Measurements from ENCODE around the gene RIT2. TPM values are rescaled to one million over a fixed set of nuclear protein-coding genes. Genes with fewer than 3 reads are reported as not detected.

The RIT2 gene
- total RNA-seq = not detected

DNA sequence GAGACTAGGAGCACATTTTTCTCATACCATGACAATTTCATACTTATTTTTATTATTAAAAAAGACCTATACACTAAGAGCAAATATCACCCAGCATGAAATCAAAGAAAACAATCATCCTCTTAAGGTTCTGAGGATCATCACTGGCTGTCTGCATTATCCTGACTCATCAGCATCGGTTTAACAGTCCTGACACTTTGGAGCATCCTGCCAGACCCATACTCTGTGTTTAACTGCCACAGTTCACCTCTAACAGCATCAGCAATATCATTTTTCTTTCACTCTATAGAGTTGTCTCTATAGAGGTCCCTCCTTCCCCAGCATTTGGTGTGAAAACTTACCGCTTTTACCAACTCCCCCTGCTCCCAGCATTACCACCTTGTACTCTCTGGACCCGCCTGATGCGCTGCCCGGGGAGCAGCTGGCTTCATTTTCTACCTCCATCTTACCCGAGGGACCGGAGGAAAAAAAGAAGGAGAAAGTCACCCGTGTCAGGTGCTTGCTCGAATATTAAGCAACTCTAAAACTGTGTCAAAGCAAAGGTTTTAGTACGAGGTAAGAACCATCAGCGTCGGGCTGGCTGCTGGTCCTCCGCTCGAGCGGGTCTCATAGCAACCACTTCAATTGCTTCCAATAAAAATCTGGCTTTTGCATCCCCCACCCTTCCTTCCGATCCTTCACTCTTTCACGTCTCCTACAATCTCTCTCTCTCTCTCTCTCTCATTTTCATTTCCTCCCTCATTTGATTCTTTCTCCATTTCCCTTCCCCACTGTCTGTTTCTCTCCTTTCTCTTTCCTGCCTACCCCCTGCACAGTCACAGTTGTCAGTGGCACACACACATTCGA, at the start of gene RIT2:
TSS of gene RIT2 (minus strand) at position 610 of the 846 bp plus-strand sequence.
- DNase-seq = no peak

DNA sequence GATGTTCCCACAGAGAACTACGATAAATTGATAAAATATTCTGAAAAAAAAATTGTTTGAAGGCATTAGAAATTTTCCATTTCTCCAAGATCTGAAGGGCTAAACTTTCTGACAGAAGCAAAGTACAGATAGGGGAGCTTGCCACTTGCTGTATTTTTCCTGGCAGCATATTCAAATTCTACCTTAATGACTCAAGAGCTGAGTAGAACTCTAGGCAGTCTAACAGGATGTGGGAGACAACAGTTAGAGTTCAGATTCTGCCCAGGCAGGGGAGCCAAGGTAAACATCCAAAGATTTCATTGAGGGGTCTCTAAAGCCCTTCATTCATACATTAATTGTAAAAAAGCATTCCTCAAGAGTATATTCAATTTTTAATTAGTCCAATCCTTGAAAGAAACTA, 46.0 kb upstream of the RIT2 start:
- DNase-seq = no peak

DNA sequence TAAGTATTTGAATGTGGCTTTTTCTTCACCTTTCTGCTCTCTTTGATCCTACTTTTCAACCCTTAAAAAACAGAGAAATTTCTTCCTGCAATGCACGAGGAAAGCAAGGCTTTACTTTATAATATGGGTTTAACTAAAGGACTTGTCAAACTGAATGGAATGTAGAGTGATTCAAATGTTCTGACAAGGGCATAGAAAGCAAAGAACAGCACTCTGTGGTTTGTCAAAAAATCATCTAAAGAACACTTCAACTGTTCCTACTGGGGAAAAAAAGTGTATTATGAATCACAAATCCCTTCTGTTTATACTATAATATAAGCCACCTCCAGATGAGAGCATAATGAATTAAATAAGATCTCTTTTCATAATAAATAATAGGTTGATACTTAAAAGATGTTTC, 45.0 kb upstream of the RIT2 start:
- no peak for DNase-seq

DNA sequence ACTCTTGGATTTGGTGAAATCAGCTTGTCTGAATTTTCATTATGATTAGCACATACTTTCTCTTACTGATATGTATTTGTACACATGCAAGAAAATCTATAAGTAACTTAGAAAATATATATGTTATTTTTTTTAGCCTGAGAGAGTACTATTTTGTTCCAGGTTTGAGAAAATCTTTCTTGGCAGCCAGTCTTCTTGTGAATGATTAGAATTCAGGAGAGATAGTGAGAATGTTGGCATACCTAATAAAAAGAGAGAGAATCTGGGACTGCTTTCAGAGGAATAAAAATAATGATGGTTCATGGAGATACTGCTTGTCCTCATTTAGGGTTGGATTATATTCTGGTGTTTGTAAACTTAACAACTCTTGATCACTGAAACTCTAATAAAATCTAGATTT, 44.4 kb upstream of the RIT2 start:
- no peak for DNase-seq

DNA sequence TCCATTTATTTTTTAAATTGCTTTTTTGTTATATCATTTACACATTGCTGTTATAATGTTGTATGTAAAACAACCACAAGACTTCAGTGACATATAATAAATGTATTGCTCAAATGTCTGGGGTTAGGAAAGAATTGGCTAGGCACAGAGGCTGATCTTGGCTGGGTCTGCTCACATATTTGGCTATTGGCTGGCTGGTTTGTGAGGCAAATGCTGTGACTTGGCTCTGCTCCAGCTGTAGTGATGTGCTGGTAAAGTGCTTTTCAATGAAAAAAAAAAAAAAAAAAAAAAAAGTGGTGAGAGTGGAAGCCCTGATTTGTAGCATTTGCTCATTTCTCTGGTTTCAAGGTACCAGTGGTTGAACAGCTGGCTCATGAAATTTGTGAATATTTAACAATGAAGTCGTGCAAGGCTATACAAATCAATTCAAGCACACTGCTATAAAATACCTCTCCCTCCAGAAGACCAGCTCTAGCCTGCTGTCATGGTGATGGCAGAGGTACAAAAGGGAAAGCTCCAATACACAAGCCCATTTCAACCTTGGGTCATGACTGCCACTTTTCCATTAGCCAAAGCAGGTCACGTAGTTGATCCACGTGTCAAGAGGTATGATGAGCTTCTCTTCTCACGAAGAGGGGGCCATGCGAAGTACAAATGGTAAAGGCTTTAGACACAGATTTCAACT, 43.7 kb upstream of the RIT2 start:
- no peak for DNase-seq

DNA sequence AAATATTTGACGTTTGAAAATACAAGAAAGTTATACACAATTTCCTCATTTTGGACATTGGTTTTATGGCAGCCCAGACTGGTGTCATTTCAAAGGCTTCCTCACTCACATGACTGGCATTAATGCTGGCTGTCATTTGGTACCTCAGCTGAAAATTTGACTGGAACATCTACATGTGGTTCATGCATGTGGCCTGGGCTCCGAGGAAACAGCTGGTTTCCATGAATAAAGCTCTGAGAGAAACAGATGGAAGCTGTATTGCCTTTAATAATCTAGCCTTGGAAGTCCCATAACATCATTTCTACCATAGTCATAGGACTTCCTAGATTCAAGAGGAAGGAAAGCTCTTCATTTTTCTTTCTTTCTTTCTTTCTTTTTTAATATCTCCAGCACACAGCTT, 42.9 kb upstream of the RIT2 start:
- DNase-seq = peak; percentile 2

DNA sequence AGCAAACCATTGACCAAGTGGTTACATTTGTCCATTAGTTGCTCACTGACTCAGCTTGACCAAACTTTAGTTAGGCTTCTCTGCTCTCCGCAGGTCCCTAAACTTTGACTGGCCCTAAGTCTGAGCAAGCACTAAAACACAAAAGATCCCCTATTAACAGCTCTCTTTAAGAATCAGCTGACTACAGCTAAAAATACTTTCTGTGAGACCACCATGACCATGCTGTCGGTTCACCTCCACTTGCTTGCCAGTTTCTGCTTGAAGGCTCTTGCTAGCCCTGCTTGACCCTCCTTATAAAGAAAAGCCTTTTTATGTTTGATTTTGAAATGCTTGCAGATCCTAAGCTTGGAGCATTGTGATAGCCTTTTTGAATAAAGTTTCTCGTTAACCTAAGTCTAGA, 40.4 kb upstream of the RIT2 start:
- no peak for DNase-seq

DNA sequence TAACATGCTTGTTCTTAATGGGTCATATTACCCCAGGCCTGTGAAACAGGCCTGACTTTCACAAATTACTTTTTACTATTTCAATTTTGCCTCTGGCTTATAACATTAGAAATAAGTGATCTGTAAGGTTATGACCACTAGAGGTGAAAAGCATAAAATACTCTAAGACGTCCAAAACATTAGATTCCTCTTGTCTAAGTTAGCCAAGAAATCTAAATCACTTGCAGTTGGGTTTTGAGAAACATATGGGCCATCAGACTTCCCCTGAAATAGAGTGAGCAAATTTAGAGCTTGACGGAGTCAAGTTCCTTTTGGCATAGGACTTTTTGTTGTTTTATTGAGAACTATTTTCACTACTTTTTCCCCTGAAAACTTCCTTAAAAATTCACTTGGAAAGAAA, 32.7 kb upstream of the RIT2 start:
- DNase-seq = peak; percentile 10

DNA sequence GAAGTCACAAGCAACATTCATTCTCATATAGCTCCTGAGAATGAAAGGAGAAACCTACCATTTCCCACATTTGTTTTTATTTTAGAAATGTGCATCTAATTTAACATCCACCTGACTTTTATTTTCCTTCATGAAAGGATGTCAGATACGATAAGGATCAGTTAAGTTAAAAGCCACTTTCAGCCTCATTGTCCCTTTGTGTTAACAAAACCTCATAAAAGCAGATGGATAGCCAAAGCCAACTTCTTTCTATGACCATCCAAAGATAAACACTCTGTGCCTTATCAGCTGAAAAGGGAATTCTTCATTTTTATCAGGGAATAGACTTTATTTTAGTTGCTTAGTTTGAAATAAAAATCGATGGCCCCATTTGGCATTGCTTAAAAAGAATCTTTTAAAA, 25.7 kb upstream of the RIT2 start:
- DNase-seq = no peak

DNA sequence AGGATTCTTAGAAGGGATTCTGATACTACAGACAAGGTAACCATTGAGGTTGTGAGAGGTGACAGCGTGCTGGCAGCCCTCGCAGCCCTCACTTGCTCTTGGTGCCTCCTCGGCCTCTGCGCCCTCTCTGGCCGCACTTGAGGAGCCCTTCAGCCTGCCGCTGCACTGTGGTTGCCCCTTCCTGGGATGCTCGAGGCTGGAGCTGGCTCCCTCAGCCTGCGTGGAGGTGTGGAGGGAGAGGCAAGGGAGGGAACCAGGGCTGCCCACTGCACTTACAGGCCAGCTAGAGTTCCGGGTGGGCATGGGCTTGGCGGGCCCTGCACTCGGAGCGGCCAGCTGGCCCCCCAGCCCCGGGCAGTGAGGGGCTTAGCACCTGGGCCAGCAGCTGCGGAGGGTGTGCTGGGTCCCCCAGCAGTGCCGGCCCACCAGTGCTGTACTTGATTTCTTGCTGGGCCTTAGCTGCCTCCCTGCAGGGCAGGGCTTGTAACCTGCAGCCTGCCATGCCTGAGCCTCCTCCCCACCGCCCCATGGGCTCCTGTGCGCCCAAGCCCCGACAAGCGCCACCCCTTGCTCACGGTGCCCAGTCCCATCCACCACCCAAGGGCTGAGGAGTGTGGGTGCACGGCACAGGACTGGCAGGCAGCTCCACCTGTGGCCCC, 23.9 kb upstream of the RIT2 start:
- DNase-seq = no peak

DNA sequence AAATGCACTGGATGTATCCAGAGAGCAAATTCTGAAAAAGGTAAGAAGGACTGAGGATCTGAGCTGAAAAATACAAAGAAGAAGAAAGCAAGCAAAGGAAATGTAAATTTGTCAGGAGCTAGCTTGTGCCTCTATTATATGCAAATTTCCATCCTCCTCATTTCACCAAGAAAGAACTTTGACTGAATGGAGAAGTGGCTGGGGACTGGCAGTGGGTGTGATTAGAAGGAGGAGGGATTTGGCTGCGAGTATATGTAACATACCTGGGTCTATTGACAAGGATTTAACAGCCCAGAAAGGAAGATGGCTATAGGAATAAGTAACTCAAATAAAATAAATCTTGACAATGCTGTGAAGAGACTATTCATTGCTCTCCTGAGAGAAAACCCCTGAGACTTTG, 19.4 kb upstream of the RIT2 start:
- no peak for DNase-seq

DNA sequence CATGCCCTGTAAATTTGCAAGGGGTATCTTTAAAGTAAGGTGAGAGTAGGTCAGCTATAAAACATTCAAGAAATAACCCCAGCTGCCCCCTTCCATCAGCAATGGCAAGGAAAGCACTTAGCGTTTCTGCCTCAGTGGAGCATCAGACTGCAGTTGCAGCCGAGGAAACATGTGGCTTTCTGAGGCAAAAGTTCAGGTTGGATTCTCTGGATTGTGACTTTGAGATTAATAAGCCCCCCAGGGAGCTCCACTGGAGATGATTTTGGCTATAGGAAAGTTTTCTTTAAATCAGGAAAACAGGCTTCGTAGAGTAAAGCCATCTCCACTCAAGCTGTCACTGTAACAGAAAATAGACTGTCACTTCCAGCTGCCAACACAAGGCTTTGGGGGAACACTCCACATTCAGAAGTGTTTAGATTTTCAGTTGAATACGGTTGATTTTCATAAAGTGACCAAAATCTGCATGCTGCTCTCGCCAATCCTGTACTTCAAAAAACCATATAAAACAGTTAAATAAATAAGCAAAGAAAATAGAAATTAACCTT, 15.3 kb upstream of the RIT2 start:
- DNase-seq = no peak

DNA sequence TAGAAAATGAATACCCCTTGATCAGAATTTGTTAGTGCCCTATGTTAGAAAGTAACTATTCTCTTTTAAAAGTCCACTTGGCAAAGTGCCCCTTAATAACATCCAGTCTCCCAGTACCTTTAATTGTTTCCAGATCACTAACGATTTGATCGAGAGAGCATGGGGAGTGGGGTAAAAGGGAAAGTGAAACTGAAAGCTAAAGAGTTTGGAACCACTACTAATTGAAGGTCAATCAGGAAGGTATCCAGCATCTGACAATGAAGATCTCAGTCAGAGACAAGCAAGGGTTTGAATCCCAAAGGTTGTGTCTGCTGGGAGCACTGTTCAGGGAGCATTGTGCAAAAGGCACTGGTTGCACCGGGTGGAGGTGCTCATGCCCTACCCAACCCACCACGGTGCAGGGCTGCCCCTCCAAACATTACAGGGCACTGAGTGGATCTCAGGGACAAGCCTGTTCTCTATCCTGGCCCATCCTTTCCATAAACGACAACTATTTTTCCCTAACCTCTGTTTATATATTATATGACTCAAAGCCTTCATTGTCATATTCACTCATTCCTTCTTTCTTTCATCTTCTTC, 14.6 kb upstream of the RIT2 start:
- peak; percentile 1 for DNase-seq

DNA sequence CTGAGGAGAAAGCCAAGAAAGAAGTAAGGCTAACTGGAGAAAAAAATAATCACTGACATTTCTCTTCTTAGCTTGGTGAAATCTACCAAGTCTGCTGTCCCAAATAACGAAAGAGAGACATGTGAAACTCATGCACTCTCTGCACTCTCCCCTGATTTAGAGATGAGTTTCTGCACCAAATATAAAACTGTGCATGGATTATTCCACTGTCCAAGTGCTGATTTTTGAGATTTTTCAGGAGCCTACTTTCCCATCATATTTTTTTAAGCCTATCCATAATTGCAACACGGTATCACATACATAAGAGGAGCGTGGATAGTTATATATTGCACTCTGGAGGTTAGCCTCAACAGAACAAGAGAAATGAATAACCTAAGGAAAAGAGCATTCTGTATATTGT, 10.0 kb upstream of the RIT2 start:
- DNase-seq = no peak

DNA sequence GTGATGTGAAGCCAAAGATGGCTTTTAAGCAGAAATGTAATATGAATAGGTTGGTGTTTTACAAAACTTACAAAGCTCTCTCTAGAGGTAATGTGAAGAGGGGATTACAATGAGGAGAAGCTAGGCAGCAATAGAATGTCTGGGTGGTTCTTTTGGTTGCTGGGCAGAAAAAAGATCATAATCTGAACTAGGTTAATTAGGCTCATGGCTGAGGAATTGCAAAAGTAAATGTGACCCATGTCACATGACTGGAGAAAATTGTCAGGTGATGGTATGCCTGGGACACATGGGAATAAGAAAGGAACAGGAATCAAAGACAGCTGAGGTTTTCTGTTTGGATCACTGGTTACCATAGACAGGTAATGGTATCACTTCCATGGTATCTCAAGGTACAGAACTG, 7.5 kb upstream of the RIT2 start:
- DNase-seq = no peak

DNA sequence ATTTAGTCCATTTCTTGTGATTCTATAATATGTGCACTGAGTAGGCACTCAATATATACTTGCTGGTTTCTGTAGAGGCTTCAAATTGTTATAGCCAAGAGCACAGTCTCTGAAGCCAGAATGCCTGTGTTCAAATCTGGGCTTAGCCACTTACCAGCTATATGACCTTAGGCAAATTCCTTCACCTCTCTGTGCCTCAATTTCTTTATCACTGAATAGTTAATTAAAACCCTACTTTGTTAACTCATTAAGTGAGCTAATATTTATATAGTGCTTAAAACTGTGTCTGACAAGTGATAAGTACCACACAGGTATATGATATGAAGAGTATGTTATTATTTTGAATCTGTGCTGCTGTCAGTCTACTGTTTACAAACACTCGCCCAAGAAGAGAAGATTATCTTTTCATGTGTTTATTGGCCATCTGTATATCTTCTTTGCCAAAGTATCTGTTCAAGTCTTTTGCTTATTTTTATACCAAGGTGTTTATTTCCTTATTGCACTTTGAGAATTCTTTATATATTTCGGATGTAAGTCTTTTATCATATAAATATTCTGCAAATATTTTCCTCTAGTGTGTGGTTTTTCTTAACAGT, 1.3 kb upstream of the RIT2 start:
- DNase-seq = no peak

DNA sequence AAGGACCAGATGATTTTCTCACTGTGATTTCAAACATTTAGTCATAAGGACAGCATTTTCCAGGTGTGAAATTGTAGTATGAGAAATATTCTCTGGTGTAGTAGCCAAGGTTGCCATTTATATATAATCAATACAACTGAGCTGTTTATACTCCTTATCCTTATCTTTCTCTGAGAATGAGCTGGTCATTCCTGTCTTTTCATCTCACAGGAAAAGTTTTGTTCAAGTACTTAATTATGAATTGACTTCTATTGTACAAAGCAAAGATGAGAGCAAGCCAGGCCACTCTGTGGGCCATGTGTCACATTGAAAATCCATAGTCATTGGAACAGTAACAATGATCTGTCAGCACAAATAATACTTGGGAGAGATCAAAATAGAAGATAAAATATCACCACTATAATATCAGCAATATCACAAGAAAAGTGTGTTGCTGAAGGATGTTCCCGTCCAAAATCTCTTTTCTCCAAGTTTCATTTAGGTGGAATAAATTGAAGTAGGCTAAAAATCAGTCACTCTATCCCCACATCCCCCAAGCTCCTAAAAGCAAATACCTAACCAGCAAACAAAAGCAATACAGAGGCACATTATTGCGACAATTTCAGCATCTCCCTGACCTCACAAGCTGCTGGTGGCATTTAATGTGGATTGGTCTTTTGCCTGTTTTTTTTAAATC, 2.1 kb downstream of the RIT2 start:
- no peak for DNase-seq

DNA sequence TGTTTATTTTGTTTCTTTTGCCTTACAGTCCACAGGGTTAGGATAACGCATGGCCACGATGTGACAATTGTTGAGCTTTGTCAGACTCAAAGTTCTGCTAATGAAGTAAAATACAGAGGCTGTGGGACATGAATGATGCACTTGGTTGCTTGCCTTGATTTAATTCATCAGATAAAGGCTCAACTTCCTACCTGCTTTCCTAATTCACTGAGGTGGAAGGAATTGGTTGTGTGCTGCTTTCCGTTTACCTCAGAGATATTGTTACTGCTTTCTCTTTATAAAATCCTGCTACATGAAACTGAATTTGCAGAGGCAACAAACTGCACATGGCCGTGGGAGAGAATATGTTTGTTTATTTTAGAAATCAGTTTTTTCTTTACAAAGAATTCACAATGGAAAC, 6.6 kb downstream of the RIT2 start:
- no peak for DNase-seq

DNA sequence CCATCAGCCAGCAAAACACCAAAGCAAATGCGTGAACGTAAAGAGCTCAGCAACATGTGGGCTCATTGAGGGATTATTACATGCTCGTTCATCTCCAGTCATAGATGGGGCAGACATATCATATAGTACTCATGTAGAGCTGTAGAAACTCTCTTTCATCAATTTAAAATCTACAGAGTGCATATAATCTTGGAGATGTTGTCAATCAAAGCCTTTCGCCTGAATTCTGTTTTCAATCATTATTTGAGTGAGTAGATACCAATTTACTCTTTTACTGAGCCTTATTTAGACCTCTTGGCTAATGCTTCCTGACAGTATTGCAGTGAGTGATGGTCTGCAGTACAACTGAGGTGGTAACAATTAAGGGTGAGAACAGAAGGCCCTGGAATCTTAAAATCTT, 7.0 kb downstream of the RIT2 start:
- DNase-seq = no peak

DNA sequence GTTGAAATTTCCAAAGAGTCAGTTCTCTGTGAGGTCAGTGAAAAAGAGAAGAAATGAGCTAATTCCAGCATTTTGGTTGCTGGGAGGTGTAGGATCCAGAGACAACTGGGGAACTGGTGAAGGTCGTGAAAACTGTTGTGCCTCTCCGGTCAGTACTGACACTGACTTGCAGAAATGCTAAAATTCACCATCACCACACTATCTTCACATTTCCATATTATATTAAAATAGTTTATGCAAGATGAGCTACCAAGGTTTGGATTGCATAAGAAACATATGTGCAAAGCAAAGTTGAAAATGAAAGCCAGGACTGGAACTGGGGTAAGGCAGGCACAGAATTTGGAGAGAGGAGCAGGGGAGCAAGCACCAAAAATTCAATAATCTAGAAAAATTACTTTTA, 21.8 kb downstream of the RIT2 start:
- no peak for DNase-seq

DNA sequence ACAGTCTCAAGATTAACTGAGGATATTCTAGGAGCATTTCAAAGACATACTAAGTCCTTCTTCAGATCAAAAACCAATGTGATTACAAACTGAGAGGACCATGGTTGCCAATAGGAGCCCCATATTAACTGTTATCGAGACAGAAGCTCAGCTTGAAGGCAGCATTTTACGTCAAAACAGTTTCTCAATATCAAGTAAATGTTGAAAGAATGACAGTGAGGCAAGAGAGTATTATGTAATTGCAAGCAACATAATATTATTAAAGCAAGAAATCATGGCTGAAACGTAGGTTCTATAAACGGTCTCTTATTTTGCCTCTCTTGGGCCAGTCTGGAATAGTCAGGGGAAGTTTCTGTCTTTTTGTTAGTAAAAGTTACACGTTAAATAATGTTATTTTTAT, 22.9 kb downstream of the RIT2 start:
- no peak for DNase-seq

DNA sequence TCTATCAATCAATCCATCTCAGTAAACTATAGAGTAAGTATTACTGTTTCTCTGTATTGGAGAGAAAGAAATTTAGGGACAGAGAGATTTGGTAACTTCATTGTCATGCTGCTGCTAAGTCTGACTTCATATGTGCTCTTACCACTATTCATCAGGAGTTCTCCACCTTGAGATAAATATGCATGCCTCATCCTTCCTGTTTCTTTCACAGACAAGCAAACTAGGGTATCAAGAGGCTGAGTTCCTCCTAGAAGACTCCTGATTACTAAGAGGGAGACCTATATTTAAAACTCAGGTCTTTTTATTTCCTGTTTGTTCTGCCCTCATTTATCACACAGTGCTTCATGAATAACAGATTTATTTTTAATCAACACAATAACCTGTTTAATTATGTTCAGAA, 34.1 kb downstream of the RIT2 start:
- DNase-seq = no peak
